ENCODE measurements around the gene KIAA1217.

KIAA1217 gene

DNA sequence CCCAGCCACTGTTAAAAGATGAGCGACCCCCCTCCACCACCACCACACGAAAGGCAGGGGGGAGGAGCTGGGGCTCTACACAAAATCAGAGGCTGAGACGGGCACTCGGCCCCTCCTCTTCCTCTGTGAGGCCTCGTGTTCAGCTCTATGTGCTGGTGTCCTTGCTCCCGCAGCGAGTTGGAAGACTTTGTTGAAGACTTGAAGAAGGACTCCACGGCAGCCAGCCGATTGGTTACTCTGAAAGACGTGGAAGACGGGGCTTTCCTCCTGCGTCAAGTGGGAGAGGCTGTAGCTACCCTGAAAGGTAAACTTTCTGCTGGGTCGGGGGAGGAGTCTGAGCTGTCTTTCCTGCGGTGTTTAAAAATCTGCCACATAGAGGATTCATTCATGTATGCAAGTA is 311.0 kb downstream of the KIAA1217 start:
- Histone ChIP-seq H3K4me3 (ENCODE audit: low read depth, low read length) (no peak overlapping the region), H3K4me1 (ENCODE audit: control insufficient read depth, insufficient read depth, low read length) (no peaks in the 10 kb centered on the region), H3K36me3 (ENCODE audit: control insufficient read depth in 2 of 2, insufficient read depth in 1 of 2, low read length in 2 of 2) (peaks cover 0 to 14% of the 10 kb centered on the region in 2 experiments; a peak in 1 of 3 replicates), H3K27ac (ENCODE audit: extremely low read depth, low read depth, low read length) (no peak overlapping the region), H3K9me3 (ENCODE audit: control insufficient read depth, insufficient read depth, low read depth, low read length) (no peaks in the 10 kb centered on the region)
- CTCF ChIA-PET: interaction anchor here (0.6 to 3.7 kb wide), 11 partner anchors 13 to 770 kb away, joined by 3 to 36 read pairs (median 4); no protein-coding TSS in a partner anchor
- POLR2A ChIA-PET: no interaction called here
- no peak for TF ChIP-seq YY1 (tag by site-specific recombination; IDR thresholded peaks at IDR 0.05)
- TF ChIP-seq YY2 (tag by site-specific recombination; IDR thresholded peaks at IDR 0.05): no peak
- TF ChIP-seq, protein P1, sequence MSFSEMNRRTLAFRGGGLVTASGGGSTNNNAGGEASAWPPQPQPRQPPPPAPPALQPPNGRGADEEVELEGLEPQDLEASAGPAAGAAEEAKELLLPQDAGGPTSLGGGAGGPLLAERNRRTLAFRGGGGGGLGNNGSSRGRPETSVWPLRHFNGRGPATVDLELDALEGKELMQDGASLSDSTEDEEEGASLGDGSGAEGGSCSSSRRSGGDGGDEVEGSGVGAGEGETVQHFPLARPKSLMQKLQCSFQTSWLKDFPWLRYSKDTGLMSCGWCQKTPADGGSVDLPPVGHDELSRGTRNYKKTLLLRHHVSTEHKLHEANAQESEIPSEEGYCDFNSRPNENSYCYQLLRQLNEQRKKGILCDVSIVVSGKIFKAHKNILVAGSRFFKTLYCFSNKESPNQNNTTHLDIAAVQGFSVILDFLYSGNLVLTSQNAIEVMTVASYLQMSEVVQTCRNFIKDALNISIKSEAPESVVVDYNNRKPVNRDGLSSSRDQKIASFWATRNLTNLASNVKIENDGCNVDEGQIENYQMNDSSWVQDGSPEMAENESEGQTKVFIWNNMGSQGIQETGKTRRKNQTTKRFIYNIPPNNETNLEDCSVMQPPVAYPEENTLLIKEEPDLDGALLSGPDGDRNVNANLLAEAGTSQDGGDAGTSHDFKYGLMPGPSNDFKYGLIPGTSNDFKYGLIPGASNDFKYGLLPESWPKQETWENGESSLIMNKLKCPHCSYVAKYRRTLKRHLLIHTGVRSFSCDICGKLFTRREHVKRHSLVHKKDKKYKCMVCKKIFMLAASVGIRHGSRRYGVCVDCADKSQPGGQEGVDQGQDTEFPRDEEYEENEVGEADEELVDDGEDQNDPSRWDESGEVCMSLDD (tag by site-specific recombination; IDR thresholded peaks at IDR 0.05): no peak
- TF ChIP-seq ZNF561 (tag by site-specific recombination; IDR thresholded peaks at IDR 0.05; ENCODE audit: borderline replicate concordance): no peak
- TF ChIP-seq ZNF571 (tag by site-specific recombination; IDR thresholded peaks at IDR 0.05): no peak
- TF ChIP-seq ZNF37A (tag by site-specific recombination; IDR thresholded peaks at IDR 0.05): no peak
- TF ChIP-seq ZNF629 (tag by site-specific recombination; IDR thresholded peaks at IDR 0.05): no peak
- TF ChIP-seq ZNF596 (tag by site-specific recombination; IDR thresholded peaks at IDR 0.05): no peak
- TF ChIP-seq, protein P2, sequence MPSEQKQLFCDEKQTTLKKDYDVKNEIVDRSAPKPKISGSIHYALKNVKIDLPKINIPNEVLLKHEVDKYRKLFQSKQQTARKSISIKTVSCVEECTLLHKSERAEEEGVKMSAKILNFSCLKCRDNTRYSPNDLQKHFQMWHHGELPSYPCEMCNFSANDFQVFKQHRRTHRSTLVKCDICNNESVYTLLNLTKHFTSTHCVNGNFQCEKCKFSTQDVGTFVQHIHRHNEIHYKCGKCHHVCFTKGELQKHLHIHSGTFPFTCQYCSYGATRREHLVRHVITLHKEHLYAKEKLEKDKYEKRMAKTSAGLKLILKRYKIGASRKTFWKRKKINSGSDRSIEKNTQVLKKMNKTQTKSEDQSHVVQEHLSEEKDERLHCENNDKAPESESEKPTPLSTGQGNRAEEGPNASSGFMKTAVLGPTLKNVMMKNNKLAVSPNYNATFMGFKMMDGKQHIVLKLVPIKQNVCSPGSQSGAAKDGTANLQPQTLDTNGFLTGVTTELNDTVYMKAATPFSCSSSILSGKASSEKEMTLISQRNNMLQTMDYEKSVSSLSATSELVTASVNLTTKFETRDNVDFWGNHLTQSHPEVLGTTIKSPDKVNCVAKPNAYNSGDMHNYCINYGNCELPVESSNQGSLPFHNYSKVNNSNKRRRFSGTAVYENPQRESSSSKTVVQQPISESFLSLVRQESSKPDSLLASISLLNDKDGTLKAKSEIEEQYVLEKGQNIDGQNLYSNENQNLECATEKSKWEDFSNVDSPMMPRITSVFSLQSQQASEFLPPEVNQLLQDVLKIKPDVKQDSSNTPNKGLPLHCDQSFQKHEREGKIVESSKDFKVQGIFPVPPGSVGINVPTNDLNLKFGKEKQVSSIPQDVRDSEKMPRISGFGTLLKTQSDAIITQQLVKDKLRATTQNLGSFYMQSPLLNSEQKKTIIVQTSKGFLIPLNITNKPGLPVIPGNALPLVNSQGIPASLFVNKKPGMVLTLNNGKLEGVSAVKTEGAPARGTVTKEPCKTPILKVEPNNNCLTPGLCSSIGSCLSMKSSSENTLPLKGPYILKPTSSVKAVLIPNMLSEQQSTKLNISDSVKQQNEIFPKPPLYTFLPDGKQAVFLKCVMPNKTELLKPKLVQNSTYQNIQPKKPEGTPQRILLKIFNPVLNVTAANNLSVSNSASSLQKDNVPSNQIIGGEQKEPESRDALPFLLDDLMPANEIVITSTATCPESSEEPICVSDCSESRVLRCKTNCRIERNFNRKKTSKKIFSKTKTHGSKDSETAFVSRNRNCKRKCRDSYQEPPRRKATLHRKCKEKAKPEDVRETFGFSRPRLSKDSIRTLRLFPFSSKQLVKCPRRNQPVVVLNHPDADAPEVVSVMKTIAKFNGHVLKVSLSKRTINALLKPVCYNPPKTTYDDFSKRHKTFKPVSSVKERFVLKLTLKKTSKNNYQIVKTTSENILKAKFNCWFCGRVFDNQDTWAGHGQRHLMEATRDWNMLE (tag by site-specific recombination; conservative IDR thresholded peaks at IDR 0.05; ENCODE audit: low read depth): no peak
- TF ChIP-seq, protein P3, sequence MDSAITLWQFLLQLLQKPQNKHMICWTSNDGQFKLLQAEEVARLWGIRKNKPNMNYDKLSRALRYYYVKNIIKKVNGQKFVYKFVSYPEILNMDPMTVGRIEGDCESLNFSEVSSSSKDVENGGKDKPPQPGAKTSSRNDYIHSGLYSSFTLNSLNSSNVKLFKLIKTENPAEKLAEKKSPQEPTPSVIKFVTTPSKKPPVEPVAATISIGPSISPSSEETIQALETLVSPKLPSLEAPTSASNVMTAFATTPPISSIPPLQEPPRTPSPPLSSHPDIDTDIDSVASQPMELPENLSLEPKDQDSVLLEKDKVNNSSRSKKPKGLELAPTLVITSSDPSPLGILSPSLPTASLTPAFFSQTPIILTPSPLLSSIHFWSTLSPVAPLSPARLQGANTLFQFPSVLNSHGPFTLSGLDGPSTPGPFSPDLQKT (IDR thresholded peaks at IDR 0.05; ENCODE audit: borderline replicate concordance, low read depth, low read length): no peak
- TF ChIP-seq ZNF24 (tag by site-specific recombination; IDR thresholded peaks at IDR 0.05): no peak
- TF ChIP-seq ZNF76 (tag by site-specific recombination; IDR thresholded peaks at IDR 0.05; ENCODE audit: borderline replicate concordance, low read depth): no peak
- no peak for TF ChIP-seq ZNF791 (tag by site-specific recombination; IDR thresholded peaks at IDR 0.05)
- TF ChIP-seq ZBTB17 (tag by site-specific recombination; IDR thresholded peaks at IDR 0.05): no peak
- no peak for TF ChIP-seq MEIS1 (CRISPR knock-in tag; IDR thresholded peaks at IDR 0.05; ENCODE audit: borderline replicate concordance)
- no peak for TF ChIP-seq ZNF174 (tag by site-specific recombination; IDR thresholded peaks at IDR 0.05)
- no peak for TF ChIP-seq ZNF473 (tag by site-specific recombination; IDR thresholded peaks at IDR 0.05)
- TF ChIP-seq, protein P4, sequence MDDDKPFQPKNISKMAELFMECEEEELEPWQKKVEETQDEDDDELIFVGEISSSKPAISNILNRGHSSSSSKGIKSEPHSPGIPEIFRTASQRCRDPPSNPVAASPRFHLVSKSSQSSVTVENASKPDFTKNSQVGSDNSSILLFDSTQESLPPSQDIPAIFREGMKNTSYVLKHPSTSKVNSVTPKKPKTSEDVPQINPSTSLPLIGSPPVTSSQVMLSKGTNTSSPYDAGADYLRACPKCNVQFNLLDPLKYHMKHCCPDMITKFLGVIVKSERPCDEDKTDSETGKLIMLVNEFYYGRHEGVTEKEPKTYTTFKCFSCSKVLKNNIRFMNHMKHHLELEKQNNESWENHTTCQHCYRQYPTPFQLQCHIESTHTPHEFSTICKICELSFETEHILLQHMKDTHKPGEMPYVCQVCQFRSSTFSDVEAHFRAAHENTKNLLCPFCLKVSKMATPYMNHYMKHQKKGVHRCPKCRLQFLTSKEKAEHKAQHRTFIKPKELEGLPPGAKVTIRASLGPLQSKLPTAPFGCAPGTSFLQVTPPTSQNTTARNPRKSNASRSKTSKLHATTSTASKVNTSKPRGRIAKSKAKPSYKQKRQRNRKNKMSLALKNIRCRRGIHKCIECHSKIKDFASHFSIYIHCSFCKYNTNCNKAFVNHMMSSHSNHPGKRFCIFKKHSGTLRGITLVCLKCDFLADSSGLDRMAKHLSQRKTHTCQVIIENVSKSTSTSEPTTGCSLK (tag by site-specific recombination; IDR thresholded peaks at IDR 0.05): no peak
- no peak for TF ChIP-seq BCL11B (tag by site-specific recombination; IDR thresholded peaks at IDR 0.05; ENCODE audit: low read depth)
- no peak for TF ChIP-seq ZNF558 (tag by site-specific recombination; IDR thresholded peaks at IDR 0.05)
